T1000 (cell line): ENCODE measurements around the gene ZBTB34.

Experiments
- DNase-seq: peaks from one replicate; lab custom pipeline; 2025; ENCODE audit warnings: mixed read lengths; lab: John Stamatoyannopoulos, UW

Gene ZBTB34

DNA sequence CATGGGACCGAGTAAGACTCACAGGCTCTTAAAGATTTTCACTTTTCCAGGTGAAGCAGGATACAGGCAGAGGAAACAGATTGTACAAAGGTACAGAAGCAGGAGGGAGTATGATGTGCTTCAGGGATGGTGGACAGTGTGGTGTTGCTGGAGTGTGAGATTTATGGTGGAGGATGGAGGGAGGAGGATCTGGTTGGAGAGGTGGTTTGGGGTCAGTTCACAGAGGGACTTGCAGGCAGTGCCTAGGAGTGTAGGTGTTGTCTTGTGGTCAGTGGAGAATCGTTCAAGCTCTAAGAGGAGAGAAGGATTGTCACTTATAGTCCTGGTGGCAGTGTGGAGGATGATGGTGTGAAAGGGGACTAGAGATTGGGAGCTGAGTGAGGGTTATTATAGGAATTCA is 65.9 kb downstream of the ZBTB34 start:
- DNase-seq: no peak

DNA sequence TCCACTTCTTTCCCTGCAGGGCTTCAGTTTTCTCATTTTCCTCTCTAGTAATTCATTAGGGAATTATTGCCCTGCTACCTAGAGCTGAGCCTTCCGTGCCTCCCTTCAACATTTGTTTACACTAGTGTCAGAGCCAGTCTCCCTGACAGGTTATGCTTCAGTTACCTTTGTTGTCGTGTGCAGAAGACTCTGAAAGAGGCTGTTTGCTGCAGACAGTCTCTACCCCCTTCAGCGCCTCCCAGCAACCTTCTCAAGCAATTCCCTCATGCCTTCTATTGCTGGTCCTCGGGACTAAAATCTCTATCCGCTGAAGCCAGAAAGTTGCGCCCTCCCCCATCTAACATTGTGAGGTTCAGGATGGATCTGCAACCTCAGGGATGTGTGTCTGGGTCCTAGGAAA is 67.0 kb downstream of the ZBTB34 start:
- DNase-seq: no peak

DNA sequence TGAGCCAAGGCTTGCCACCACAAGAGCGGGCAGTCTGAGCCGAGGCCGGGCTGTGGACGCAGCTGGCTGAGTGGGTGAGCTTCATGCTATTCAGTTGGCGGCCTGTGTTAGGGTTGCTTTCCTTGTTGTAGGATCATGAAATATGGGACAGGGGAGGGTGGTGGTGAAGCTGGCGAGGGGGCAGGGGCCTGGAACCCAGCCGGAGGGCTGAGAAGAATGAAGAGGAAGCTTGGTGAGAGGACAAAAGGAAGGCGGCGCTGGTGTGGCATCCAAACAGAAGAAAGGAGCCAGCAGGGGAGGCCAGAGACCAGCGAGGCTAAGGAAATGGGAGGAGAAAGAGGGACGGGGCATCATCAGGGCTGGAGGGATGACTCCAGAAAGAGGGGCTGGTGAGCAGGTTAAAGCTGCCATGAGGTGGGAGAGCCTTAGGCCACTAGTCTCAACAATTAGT is 72.5 kb downstream of the ZBTB34 start:
- no peak for DNase-seq

DNA sequence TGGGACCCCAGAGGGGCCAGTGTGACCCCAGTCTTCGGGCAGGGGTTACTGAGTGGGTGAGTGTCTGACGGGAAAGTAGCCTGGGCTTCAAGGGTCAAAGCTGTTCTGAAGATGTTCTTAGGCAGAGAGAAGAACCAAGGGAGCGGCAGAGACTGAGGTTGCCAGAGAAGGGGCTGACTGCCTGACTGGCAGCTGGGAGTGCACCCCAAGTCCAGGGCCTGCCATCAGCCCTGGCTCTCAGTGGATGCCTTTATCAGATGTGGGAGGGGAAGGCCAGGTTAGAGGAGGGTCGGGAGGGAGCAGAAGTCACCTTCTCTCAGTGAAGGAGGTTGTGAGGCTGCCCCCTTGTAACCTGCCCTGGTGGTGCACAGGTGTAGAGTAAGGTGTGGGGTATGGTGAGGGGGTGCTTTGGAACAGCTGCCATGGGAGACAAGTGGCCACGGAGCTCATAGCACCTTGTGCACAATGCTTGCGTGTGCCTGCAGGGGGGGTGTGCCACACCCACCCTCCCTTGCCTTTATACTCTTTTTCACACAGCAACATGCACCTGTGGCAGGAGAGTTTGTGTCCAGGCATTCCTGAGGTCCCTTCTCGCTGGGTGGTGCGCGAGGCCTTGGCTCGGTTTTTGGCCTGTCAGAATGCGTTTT is 73.0 kb downstream of the ZBTB34 start:
- no peak for DNase-seq

DNA sequence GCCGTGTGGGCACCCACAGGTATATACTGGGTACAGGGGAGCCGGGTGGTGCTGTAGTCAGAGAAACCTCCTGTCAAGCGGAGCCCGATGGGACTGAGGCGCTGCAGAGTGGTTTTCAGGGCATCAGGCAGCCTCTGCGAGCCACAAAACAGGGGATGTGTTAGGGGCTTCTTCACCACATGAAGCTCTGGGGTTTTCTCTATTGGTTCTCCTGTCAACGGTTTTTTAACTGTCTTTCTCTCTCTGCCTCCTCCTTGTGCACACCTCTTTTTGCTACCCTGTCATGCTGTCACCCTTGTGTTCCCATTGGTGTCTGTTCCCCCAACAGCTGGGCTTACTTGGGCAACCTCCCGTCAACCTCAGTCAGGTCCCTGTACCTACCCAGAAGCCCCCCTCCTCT is 74.0 kb downstream of the ZBTB34 start:
- DNase-seq: no peak
